Cardiac atrium fibroblast (primary cell): ENCODE measurements around the gene LARP1. TPM values are rescaled to one million over a fixed set of nuclear protein-coding genes. Genes with fewer than 3 reads are reported as not detected.

ENCODE experiments used
- total RNA-seq: library from RNA; depleted of rRNA; stranded (reverse); fragments of >200 nt; gene quantifications from 2 replicates; pipeline ENCODE4 v1.2.3, GENCODE V29; 2015

The LARP1 gene
- total RNA-seq, result 65.6 and 70.2 TPM in 2 replicates

GRCh38 chr5:154755361-154756008 is at the start of gene LARP1:
TSS of gene LARP1 (plus strand) at chr5:154755377. CDS start at chr5:154755758, 381 bp downstream.

GRCh38 chr5:154850255-154851062 is 95.3 kb downstream of the LARP1 start, which contains the start of gene FAXDC2:
TSS of gene FAXDC2 (minus strand) at chr5:154850603. CDS start at chr5:154838178, 12,425 bp downstream.

GRCh38 chr5:154858297-154858971 is 103.3 kb downstream of the LARP1 start, which contains the start of gene CNOT8:
TSS of gene CNOT8 (plus strand) at chr5:154858627. CDS start at chr5:154863279, 4,652 bp downstream.

Other genes starting within 250 kb of the LARP1 start
- 4.2 and 7.8 TPM in 2 replicates for gene FAXDC2, start 95.2 kb downstream of the LARP1 start, total RNA-seq
- 68.2 and 70.8 TPM in 2 replicates for gene CNOT8, start 103.2 kb downstream of the LARP1 start, total RNA-seq
- gene GEMIN5, start 182.8 kb downstream of the LARP1 start, total RNA-seq, result 11.2 and 12.3 TPM in 2 replicates
- gene MRPL22, start 185.7 kb downstream of the LARP1 start, total RNA-seq, result 11.2 and 14.6 TPM in 2 replicates